Activated gamma-delta T cell treated with Interleukin-2 at 50 U/mL for 16 hours (primary cell): ENCODE data around the gene FOLH1.
"Not testable (repeated sequence)": the region's sequence is repeated elsewhere in the genome, so short reads cannot be mapped to it uniquely, and the experiment has no call there.

Experiments
- DNase-seq: peaks from one replicate; pipeline ENCODE4 v3.0.0-alpha.2; 2020

Gene FOLH1

GRCh38 chr11:49208006-49208721 lies at the start of gene FOLH1:
TSS of gene FOLH1 (minus strand) at chr11:49208602. CDS start at chr11:49208409, 193 bp downstream.
- no peak for DNase-seq

GRCh38 chr11:49255148-49255547 lies 46.7 kb upstream of the FOLH1 start:
- not testable (repeated sequence) for DNase-seq

DNA sequence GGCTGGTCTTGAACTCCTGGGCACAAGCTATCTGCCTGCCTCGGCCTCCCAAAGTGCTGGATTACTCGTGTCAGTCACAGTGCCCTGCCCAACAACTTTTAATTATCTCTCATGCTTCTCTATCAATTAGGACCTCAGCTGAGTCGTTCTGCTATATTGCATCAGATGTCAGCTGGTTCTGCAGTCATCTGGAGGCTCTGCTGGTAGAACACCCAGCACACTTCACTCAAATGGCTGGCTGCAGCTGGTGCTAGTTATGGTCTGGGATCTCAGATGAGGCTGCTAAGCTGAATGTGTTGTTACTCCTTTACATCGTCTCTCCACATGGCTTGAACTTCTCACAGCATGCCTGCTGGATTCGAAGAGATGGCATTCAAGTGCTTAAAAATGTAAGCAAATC lies 42.8 kb upstream of the FOLH1 start:
- not testable (repeated sequence) for DNase-seq

GRCh38 chr11:49250398-49251115 lies 42.2 kb upstream of the FOLH1 start:
- not testable (repeated sequence) for DNase-seq

DNA sequence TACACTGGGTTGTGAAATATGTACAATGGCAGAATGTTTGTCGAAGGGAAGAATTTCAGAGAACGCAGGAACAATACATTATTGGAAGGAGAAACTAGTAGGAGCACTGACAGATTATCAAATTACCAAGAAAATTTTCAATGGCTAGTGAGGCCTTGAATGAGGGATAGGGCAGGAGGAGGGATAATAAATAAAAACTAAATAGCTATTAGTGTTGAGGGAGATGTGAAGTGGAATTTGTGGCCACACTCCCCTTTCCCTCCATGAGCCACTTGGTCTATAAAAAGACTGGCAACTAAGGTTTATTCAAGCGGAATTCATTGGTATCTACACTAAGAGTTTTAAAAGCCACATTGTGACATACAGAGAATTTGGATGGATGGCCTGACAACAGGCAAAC lies 41.0 kb upstream of the FOLH1 start:
- not testable (repeated sequence) for DNase-seq

- DNase-seq = not testable (repeated sequence)
These were observed 25.3 kb upstream of the FOLH1 start for GRCh38 chr11:49233685-49234084.

- not testable (repeated sequence) for DNase-seq
These were observed 24.6 kb upstream of the FOLH1 start for GRCh38 chr11:49233019-49233418.

GRCh38 chr11:49231725-49232124 lies 23.3 kb upstream of the FOLH1 start:
- DNase-seq = not testable (repeated sequence)

DNA sequence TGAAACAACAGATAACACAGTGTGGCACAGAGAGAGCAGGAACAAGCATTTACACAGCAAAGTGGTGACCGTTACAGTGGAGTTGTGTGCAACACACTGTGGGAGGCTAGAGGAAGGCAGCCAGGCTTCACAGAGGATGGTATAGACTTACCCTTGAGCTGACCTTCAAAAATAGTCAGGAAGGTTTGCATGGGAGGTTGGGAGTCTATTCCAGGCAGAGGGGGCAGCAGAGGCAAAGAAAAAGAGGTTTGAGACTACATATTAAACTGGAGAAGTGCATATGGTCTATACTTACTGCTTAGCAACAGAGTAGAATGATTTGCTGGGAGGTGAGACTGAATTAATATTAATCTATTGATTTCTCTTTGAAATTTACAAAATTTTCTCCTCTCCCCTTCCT lies 22.1 kb upstream of the FOLH1 start:
- DNase-seq = not testable (repeated sequence)

- not testable (repeated sequence) for DNase-seq
These were observed 21.6 kb upstream of the FOLH1 start for GRCh38 chr11:49230001-49230400.

DNA sequence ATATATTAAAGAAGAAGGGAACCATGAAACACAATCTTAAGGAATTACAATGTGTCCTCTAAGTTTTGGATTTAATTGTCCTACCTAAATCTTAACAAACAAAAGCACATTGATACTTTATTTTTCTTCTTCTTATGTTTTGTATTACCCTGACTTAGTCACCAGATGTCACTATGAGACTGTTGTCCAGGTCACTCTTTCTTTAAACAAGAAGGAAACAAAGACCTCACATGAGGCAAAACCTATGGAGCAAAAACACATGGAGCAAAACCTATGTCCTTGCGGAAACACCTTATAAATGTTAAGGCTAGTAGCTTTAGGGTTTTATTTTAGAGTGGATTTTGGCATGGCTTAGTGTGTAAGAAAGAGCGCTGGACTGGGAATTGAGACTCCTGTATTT lies 20.7 kb upstream of the FOLH1 start:
- not testable (repeated sequence) for DNase-seq

GRCh38 chr11:49225255-49225785 lies 16.9 kb upstream of the FOLH1 start:
- DNase-seq = not testable (repeated sequence)

DNA sequence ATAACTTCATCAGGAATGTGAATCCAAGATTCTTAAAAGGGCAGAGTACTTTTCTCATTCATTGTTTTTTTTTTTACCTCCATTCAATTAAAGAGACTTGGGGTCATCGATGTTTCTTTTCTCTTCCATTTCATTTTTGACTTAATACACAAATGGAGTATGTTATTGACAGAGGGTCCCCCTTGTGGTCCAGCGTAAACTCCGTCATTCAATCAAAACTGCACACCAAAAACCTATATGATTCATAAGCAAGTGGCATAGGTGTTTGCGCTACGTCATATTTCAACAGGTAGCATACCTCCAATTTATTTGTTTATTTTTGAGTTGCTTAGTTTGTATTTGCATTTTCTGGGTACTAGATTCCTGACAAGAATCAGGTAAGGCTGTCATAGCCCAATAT lies 12.7 kb upstream of the FOLH1 start:
- DNase-seq = no peak

DNA sequence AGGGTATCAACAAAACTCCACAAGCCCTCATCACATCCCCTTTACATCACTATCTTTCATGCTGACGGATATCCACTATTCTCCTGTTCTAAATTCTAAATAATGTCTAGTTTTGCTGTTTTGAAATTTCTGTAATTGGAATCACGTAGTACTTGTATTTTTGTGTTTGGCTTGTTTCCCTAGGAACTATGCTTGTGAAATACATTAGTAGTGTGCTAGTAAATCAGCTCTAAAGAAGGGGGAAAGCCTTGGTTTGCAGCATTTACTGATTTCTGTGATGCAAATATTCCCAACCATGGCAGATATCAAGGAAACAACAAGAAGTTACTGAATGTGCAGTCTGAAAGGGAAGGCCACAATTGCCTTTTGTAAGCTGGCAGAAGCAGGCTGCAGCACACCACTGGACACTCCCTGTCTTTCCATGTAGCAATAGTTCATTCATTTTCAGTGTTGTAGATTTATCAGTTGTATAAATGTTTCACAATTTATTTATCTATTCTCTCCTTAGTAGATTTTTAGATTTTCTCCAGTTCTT lies 4.7 kb upstream of the FOLH1 start:
- DNase-seq = no peak

DNA sequence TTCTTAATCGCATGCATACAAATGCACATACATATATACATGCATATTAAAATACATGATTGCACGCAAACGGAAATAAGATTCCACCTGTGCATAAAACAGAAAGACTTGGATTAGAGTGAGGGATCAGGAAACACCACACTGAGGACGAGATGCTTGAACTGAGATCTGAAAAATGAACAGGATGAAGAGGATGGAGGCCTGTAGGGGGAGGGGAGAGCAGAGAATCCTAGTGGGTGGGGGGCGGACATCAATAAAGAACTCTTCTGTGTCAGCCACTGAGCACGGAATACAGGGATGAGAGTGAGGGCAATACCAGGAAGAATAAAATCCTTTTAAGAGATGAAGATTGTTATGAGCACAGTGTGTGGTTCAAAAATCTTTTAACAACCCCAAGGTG lies 1.4 kb downstream of the FOLH1 start:
- not testable (repeated sequence) for DNase-seq

GRCh38 chr11:49202287-49202976 lies 6.0 kb downstream of the FOLH1 start:
- no peak for DNase-seq

DNA sequence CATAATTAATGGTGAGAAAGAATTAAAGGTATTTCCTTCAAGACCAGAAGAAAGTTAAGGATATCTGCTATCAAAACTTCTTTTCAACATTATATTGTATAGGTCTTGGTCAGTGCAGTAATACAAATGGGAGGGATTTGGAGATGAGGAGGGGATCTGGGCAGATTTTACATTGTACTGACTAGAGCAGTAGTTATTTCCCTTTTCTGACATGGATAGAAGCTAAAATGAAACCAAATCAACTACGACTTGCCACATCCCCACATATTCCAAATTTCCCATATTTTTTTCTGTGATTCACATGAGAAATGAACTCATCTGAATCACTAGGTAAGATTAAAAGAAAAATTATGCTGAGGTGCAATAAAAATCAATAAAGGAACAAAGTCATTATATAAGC lies 11.6 kb downstream of the FOLH1 start:
- not testable (repeated sequence) for DNase-seq

DNA sequence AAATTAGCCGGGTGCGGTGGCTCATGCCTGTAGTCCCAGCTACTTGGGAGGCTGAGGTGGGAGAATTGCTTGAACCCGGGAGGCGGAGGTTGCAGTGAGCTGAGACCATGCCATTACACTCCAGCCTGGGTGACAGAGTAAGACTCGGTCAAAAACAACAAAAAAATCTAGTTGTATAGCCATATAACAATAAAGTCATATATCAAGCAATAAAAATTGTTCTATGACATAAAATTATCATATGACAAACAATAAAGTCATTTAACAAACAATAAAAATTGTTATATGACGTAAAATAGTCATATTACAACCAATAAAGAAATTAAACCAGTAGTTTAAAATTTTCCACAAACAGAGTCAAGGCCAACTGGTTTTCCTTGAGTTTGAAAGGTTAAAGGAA lies 12.4 kb downstream of the FOLH1 start:
- not testable (repeated sequence) for DNase-seq

- DNase-seq = not testable (repeated sequence)
These were observed 18.1 kb downstream of the FOLH1 start for GRCh38 chr11:49190287-49190686.

DNA sequence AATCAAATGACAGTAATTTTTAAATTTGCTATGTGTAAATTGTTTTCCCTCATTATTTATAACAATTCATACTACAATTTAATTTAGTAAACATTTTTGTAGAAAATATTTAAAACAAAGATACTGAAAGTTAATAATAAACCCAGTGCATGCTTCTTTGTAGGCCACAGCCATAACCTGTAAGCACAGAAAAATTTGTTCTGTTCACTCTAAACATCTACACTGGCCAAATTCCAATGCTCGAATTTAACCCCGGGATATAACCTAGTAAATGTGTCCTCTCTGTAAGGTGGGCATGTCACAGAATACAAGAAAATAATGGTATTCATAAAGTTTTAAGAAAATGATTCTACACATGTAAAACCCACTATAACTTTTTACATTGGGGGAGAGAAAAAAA lies 22.2 kb downstream of the FOLH1 start:
- not testable (repeated sequence) for DNase-seq

GRCh38 chr11:49185597-49185996 lies 22.8 kb downstream of the FOLH1 start:
- DNase-seq = not testable (repeated sequence)

- DNase-seq = not testable (repeated sequence)
These were observed 23.6 kb downstream of the FOLH1 start for GRCh38 chr11:49184756-49185155.

DNA sequence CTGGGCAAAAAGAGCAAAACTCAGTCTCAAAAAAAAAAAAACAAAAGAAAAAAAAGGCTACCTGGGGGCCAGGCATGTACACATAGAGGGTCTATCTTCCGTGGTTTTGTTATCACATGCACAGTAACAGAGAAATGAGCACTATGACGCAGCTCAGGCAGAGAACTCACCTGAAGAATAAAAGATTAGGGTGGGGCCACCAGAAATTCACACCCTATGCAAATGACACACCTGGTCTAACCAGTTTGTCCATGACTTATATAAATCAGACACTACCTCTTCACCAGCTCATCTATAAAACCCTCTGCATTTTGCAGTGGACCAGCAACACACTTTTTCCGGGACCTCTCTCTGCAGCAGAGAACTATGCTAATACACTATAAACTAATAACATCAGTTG lies 30.5 kb downstream of the FOLH1 start:
- not testable (repeated sequence) for DNase-seq
